AG04450 (cell line): ENCODE data around the gene RFX2. TPM values are rescaled to one million over a fixed set of nuclear protein-coding genes. Genes with fewer than 3 reads are reported as not detected.

ENCODE experiments used
- CTCF ChIA-PET: fragments of 300-600, 350-600 bp; formaldehyde crosslinking; extraction: SDS; loops from one replicate; lab custom pipeline; 2022; ENCODE audit warnings: antibody characterized with exemption, inconsistent platforms; lab: Charles Lee
- POLR2A ChIA-PET: fragments of 350-600 bp; formaldehyde crosslinking; extraction: SDS; loops from one replicate; lab custom pipeline; 2021; ENCODE audit warnings: antibody characterized with exemption, inconsistent platforms; lab: Yijun Ruan, JAX
- DNase-seq: peaks from one replicate; pipeline ENCODE4 v3.0.0-alpha.2; 2011; ENCODE audit warnings: low read depth, low spot score
- H3K27ac ChIP-seq: one replicate; pipeline ENCODE4 v1.5.1; 2012; ENCODE audit warnings: low read depth, low read length, control low read depth
- H3K27me3 ChIP-seq: one replicate; pipeline ENCODE4 v1.6.0; 2012; ENCODE audit warnings: low read length; ENCODE audit not compliant: control insufficient read depth, insufficient read depth
- H3K4me3 ChIP-seq: 2 replicates; pipeline ENCODE4 v1.5.1; 2011; ENCODE audit warnings: mild to moderate bottlenecking, low read depth, low read length, control low read depth
- H3K9me3 ChIP-seq: 2 replicates; pipeline ENCODE4 v1.5.1; 2012; ENCODE audit warnings: low read length; ENCODE audit not compliant: control insufficient read depth, insufficient read depth
- polyA plus RNA-seq: library from polyadenylated mRNA; depleted of rRNA; stranded (reverse); fragments of >200 nt; gene quantifications from 2 replicates; pipeline ENCODE4 v1.2.3, GENCODE V29; 2011
- TF ChIP-seq, protein P1 (sequence below): IDR thresholded peaks from 2 replicates; pipeline ENCODE4 v1.5.1; 2011; ENCODE audit warnings: low read depth, low read length, control low read depth, inconsistent platforms

RFX2 gene
- polyA plus RNA-seq, 1 experiment, result 2.9 TPM

DNA sequence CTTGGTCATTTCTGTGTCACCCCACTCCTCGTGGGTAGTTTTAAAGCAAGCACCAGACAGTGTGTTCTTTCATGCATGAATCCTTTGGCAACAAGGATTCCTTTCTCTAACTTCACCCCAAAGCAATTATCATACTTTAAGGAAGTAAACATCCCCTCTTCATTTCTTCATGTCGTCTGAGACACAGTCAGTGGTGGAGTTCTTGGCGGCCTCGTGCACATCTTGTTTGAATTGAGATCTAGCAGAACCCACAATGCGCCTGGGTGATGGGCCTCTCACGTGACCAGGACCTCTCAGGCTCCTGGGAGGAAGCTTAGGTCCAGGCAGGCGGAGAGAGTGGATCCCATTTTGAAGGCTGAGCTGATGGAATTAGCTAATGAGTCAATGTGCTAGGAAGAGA, 27.8 kb upstream of the RFX2 start:
- CTCF ChIA-PET, result interaction anchor here (0.9 kb wide), 1 partner anchor 12 kb away, joined by 3 read pairs; no protein-coding TSS in a partner anchor
- Histone ChIP-seq H3K27ac (no peak overlapping the region), H3K27me3 (peaks cover 2% of the 10 kb centered on the region), H3K4me3 (no peak overlapping the region), H3K9me3 (no peaks in the 10 kb centered on the region)
- TF ChIP-seq, protein P1, sequence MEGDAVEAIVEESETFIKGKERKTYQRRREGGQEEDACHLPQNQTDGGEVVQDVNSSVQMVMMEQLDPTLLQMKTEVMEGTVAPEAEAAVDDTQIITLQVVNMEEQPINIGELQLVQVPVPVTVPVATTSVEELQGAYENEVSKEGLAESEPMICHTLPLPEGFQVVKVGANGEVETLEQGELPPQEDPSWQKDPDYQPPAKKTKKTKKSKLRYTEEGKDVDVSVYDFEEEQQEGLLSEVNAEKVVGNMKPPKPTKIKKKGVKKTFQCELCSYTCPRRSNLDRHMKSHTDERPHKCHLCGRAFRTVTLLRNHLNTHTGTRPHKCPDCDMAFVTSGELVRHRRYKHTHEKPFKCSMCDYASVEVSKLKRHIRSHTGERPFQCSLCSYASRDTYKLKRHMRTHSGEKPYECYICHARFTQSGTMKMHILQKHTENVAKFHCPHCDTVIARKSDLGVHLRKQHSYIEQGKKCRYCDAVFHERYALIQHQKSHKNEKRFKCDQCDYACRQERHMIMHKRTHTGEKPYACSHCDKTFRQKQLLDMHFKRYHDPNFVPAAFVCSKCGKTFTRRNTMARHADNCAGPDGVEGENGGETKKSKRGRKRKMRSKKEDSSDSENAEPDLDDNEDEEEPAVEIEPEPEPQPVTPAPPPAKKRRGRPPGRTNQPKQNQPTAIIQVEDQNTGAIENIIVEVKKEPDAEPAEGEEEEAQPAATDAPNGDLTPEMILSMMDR, result no peak
- POLR2A ChIA-PET, result no interaction called here
- DNase-seq, result no peak

DNA sequence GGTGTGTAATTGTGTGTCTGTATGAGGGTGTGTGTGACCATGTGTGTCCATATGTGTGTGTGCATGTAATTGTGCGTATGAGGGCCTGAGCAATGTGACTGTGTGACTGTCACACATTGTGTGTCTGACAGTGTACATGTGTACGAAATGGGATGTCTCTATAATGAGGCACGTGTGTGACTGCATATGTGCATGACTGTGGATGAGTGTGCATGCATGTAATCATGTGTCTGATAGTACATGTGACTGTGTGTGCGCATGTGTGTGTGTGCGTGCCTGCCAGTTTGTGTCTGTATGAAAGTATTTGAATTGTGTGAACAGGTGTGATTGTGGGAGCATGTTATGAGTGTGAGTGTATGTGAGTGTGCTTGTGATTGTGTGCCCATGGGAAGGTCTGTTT, 22.9 kb upstream of the RFX2 start:
- POLR2A ChIA-PET, result no interaction called here
- TF ChIP-seq, protein P1, result no peak
- Histone ChIP-seq H3K27ac (no peak overlapping the region), H3K27me3 (no peaks in the 10 kb centered on the region), H3K4me3 (no peak overlapping the region), H3K9me3 (no peaks in the 10 kb centered on the region)
- CTCF ChIA-PET, result no interaction called here
- no peak for DNase-seq

DNA sequence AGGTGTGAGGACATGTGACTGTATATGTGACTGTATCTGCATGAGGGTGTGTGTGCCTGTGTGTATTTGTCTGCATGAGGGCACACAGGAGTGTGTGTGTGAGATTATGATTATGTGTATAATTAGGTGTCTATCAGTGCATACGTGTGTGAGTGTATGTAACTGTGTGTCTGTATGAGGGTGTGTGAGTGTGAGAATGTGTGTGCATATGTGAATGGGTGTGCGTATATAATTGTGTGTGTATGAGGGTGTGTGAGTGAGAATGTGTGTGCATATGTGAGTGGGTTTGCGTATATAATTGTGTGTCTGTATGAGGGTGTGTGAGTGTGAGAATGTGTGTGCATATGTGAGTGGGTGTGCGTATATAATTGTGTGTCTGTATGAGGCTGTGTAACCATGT, 22.2 kb upstream of the RFX2 start:
- Histone ChIP-seq H3K9me3 (peaks cover 4% of the 10 kb centered on the region; the same call in 1 of the 2 replicates), H3K4me3 (no peak overlapping the region), H3K27ac (no peak overlapping the region), H3K27me3 (no peaks in the 10 kb centered on the region)
- no peak for DNase-seq
- TF ChIP-seq, protein P1, result no peak
- CTCF ChIA-PET, result no interaction called here
- POLR2A ChIA-PET, result no interaction called here

DNA sequence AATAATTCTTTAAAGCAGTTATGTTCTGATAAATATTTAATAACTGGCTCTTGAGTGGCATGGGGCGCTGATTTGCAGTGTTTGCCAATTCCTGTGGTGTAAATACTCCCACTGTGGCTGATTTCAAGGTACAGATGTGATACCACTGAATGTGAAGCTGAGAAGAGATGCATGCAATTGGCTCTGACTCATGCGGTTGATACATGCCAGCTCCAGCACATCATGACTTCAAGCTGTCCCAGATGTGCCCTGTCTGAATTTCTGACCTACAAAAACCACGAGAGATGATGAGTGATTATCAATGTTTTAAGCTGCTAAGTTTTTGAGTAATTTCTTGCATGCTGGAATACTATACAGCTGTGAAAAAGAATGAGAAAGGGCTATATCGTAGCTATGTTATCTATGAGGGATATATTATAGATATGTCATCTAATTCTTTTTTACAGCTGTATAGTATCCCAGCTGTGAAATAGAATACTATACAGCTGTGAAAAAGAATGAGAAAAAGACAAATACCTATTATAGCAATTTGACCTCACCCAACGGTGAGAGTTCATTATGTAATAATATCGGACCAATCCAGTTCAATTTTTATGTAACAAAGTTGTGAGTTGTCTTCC, 17.5 kb upstream of the RFX2 start:
- Histone ChIP-seq H3K27me3 (no peaks in the 10 kb centered on the region), H3K9me3 (peaks cover 7% of the 10 kb centered on the region; the same call in 1 of the 2 replicates), H3K4me3 (no peak overlapping the region), H3K27ac (no peak overlapping the region)
- ChIA-PET POLR2A (no interaction called here), CTCF (interaction anchor here (0.8 to 7.6 kb wide), 6 partner anchors 35 to 736 kb away, joined by 3 to 158 read pairs (median 3); no protein-coding TSS in a partner anchor)
- TF ChIP-seq, protein P1, result no peak
- no peak for DNase-seq

DNA sequence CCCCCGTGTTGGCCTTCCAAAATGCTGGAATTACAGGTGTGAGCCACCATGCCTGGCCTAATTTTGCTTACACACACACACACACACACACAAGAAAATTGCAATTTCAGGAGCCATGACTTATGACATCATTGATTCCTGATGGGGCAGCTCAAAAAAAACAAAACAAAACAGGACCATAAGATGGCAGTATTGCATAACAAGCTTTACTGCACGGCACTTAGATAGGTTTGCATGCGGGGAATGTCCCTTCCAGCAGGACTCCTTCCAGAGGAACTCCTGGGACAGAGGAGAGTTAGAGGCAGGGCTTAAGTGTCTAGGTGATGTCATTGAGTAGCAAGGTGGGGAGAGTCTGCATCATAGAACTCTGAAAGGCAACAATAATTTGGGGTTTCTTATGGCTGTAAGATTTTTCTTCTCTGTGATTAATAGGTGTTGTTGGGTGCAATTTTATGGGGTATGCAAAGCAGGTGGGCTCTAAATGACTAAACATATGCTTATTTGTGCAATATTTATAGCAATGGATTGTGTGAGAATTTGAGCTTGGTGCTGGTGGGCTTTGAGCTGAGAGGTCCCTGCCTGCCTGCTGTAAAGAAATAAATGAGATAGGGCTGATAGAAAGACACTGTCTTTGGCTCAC, 16.2 kb upstream of the RFX2 start:
- TF ChIP-seq, protein P1, result peak; percentile 45
- CTCF ChIA-PET, result interaction anchor here (0.5 to 7.6 kb wide), 34 partner anchors 9 to 738 kb away, joined by 3 to 158 read pairs (median 4); partner anchors contain the start of gene ACSBG2

More for the DNA sequence above, 16.2 kb upstream of the RFX2 start:
- Histone ChIP-seq H3K27ac (no peak overlapping the region), H3K27me3 (no peaks in the 10 kb centered on the region), H3K4me3 (no peak overlapping the region), H3K9me3 (peaks cover 7% of the 10 kb centered on the region; the same call in 1 of the 2 replicates)
- POLR2A ChIA-PET, result interaction anchor here (0.7 kb wide), 1 partner anchor 78 kb away, joined by 3 read pairs; no protein-coding TSS in a partner anchor
- peak; percentile 23 for DNase-seq
